Measurements from ENCODE around the gene PHF21B.

The PHF21B gene

GRCh38 chr22:45036154-45036553, 26.3 kb upstream of the PHF21B start:
- no peaks in the 10 kb centered on the region for H3K4me1 ChIP-seq (ENCODE audit: control insufficient read depth, insufficient read depth, low read length)
- no peaks in the 10 kb centered on the region for H3K9me3 ChIP-seq (ENCODE audit: control insufficient read depth, insufficient read depth, low read depth, low read length)
- ChIA-PET POLR2A (interaction anchor here (0.7 kb wide), 1 partner anchor 96 kb away, joined by 3 read pairs; no protein-coding TSS in a partner anchor), CTCF (no interaction called here)
- H3K27ac ChIP-seq (ENCODE audit: extremely low read depth, low read depth, low read length): no peak overlapping the region
- no peaks in the 10 kb centered on the region for H3K36me3 ChIP-seq (ENCODE audit: control insufficient read depth in 2 of 2, insufficient read depth in 1 of 2, low read length in 2 of 2)
- no peak overlapping the region for H3K4me3 ChIP-seq (ENCODE audit: low read depth, low read length)
- TF ChIP-seq BCL6B (tag by site-specific recombination; IDR thresholded peaks at IDR 0.05): no peak
- TF ChIP-seq ZNF18 (tag by site-specific recombination; IDR thresholded peaks at IDR 0.05): no peak
- TF ChIP-seq ZNF132 (tag by site-specific recombination; IDR thresholded peaks at IDR 0.05; ENCODE audit: borderline replicate concordance): no peak
- no peak for TF ChIP-seq ZNF23 (tag by site-specific recombination; IDR thresholded peaks at IDR 0.05; ENCODE audit: borderline replicate concordance)
- TF ChIP-seq YY2 (tag by site-specific recombination; IDR thresholded peaks at IDR 0.05): no peak
- no peak for TF ChIP-seq ZNF391 (tag by site-specific recombination; IDR thresholded peaks at IDR 0.05; ENCODE audit: borderline replicate concordance, low read depth)
- TF ChIP-seq ZNF121 (tag by site-specific recombination; IDR thresholded peaks at IDR 0.05): no peak

- no peak overlapping the region for H3K4me3 ChIP-seq (ENCODE audit: low read depth, low read length)
- TF ChIP-seq ZNF350 (tag by site-specific recombination; IDR thresholded peaks at IDR 0.05) (no peak), ZNF280C (tag by site-specific recombination; IDR thresholded peaks at IDR 0.05) (no peak), ZBTB10 (tag by site-specific recombination; IDR thresholded peaks at IDR 0.05) (no peak), ZSCAN18 (tag by site-specific recombination; IDR thresholded peaks at IDR 0.05) (no peak)
- TF ChIP-seq, protein P1, sequence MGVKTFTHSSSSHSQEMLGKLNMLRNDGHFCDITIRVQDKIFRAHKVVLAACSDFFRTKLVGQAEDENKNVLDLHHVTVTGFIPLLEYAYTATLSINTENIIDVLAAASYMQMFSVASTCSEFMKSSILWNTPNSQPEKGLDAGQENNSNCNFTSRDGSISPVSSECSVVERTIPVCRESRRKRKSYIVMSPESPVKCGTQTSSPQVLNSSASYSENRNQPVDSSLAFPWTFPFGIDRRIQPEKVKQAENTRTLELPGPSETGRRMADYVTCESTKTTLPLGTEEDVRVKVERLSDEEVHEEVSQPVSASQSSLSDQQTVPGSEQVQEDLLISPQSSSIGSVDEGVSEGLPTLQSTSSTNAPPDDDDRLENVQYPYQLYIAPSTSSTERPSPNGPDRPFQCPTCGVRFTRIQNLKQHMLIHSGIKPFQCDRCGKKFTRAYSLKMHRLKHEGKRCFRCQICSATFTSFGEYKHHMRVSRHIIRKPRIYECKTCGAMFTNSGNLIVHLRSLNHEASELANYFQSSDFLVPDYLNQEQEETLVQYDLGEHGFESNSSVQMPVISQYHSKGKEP (tag by site-specific recombination; IDR thresholded peaks at IDR 0.05): no peak
- no peak overlapping the region for H3K27ac ChIP-seq (ENCODE audit: extremely low read depth, low read depth, low read length)
- CTCF ChIA-PET: no interaction called here
- no peaks in the 10 kb centered on the region for H3K36me3 ChIP-seq (ENCODE audit: control insufficient read depth in 2 of 2, insufficient read depth in 1 of 2, low read length in 2 of 2)
- POLR2A ChIA-PET: no interaction called here
- no peaks in the 10 kb centered on the region for H3K4me1 ChIP-seq (ENCODE audit: control insufficient read depth, insufficient read depth, low read length)
- H3K9me3 ChIP-seq (ENCODE audit: control insufficient read depth, insufficient read depth, low read depth, low read length): no peaks in the 10 kb centered on the region
Measured at GRCh38 chr22:45034821-45035220, 25.0 kb upstream of the PHF21B start.

Measured in HEK293 (cell line).